ENCODE measurements around the gene HTR4.
A peak's percentile ranks its signal among the peaks of the same experiment; 100 is the strongest.

The HTR4 gene

GRCh38 chr5:148541054-148541835, 113.1 kb downstream of the HTR4 start:
- no peaks in the 10 kb centered on the region for H3K36me3 ChIP-seq (replicated peaks; ENCODE audit: insufficient read depth, low read length)
- no peaks in the 10 kb centered on the region for H3K9me3 ChIP-seq (replicated peaks; ENCODE audit: insufficient read depth, low read length)
- peak; percentile 61 for DNase-seq
- TF ChIP-seq EZH2 (optimal IDR thresholded peaks at IDR 0.05; ENCODE audit: low read depth, low read length) (no peak), CTCF (IDR thresholded peaks at IDR 0.05; ENCODE audit: low read length) (no peak), EZH2phosphoT487 (IDR thresholded peaks at IDR 0.05; ENCODE audit: low read length) (no peak)
- no peak overlapping the region for H3K9ac ChIP-seq (ENCODE audit: low read length)
- no peaks in the 10 kb centered on the region for H3F3A ChIP-seq (ENCODE audit: insufficient read depth, low read length)
- no peaks in the 10 kb centered on the region for H3K79me2 ChIP-seq (ENCODE audit: low read length)
- H3K4me3 ChIP-seq (ENCODE audit: low read length): no peak overlapping the region
- no peaks in the 10 kb centered on the region for H4K20me1 ChIP-seq (ENCODE audit: insufficient read depth, low read length)
- 0 out of 2 replicates have a peak, but pooled peaks cover 4% of the 10 kb centered on the region for H3K4me1 ChIP-seq (ENCODE audit: low read length)
- H2AFZ ChIP-seq (ENCODE audit: low read length): no peak overlapping the region
- peak overlapping the region; percentile 21; the same call in 1 of the 2 replicates for H3K27ac ChIP-seq (ENCODE audit: low read length)
- H3K4me2 ChIP-seq (ENCODE audit: low read depth, low read length): no peak overlapping the region
- H3K27me3 ChIP-seq (replicated peaks; ENCODE audit: insufficient read depth, low read length): no peaks in the 10 kb centered on the region
- no peaks in the 10 kb centered on the region for H3K9me2 ChIP-seq (replicated peaks; ENCODE audit: insufficient read depth, low read length)

GRCh38 chr5:148540647-148541046, 113.7 kb downstream of the HTR4 start:
- no peak overlapping the region for H3K4me3 ChIP-seq (ENCODE audit: low read length)
- no peak overlapping the region for H2AFZ ChIP-seq (ENCODE audit: low read length)
- H3K9me3 ChIP-seq (replicated peaks; ENCODE audit: insufficient read depth, low read length): no peaks in the 10 kb centered on the region
- H3K9ac ChIP-seq (ENCODE audit: low read length): no peak overlapping the region
- H3K9me2 ChIP-seq (replicated peaks; ENCODE audit: insufficient read depth, low read length): no peaks in the 10 kb centered on the region
- no peaks in the 10 kb centered on the region for H3F3A ChIP-seq (ENCODE audit: insufficient read depth, low read length)
- 0 out of 2 replicates have a peak, but pooled peaks cover 4% of the 10 kb centered on the region for H3K4me1 ChIP-seq (ENCODE audit: low read length)
- H3K27me3 ChIP-seq (replicated peaks; ENCODE audit: insufficient read depth, low read length): no peaks in the 10 kb centered on the region
- TF ChIP-seq EZH2phosphoT487 (IDR thresholded peaks at IDR 0.05; ENCODE audit: low read length) (no peak), EZH2 (optimal IDR thresholded peaks at IDR 0.05; ENCODE audit: low read depth, low read length) (no peak), CTCF (IDR thresholded peaks at IDR 0.05; ENCODE audit: low read length) (no peak)
- H3K27ac ChIP-seq (ENCODE audit: low read length): peak overlapping the region; percentile 21; the same call in 1 of the 2 replicates
- DNase-seq: no peak
- no peaks in the 10 kb centered on the region for H4K20me1 ChIP-seq (ENCODE audit: insufficient read depth, low read length)
- H3K4me2 ChIP-seq (ENCODE audit: low read depth, low read length): no peak overlapping the region
- no peaks in the 10 kb centered on the region for H3K36me3 ChIP-seq (replicated peaks; ENCODE audit: insufficient read depth, low read length)
- H3K79me2 ChIP-seq (ENCODE audit: low read length): no peaks in the 10 kb centered on the region

- H3K4me3 ChIP-seq (ENCODE audit: low read length): no peak overlapping the region
Observed at GRCh38 chr5:148539851-148540250, 114.5 kb downstream of the HTR4 start.

More at GRCh38 chr5:148539851-148540250, 114.5 kb downstream of the HTR4 start:
- no peak overlapping the region for H3K9ac ChIP-seq (ENCODE audit: low read length)
- H2AFZ ChIP-seq (ENCODE audit: low read length): no peak overlapping the region
- no peak overlapping the region for H3K27ac ChIP-seq (ENCODE audit: low read length)
- H3K9me3 ChIP-seq (replicated peaks; ENCODE audit: insufficient read depth, low read length): no peaks in the 10 kb centered on the region
- H3K4me1 ChIP-seq (ENCODE audit: low read length): 0 out of 2 replicates have a peak, but pooled peaks cover 4% of the 10 kb centered on the region
- H3K27me3 ChIP-seq (replicated peaks; ENCODE audit: insufficient read depth, low read length): no peaks in the 10 kb centered on the region
- TF ChIP-seq CTCF (IDR thresholded peaks at IDR 0.05; ENCODE audit: low read length): no peak
- TF ChIP-seq EZH2 (optimal IDR thresholded peaks at IDR 0.05; ENCODE audit: low read depth, low read length): no peak
- no peak for TF ChIP-seq EZH2phosphoT487 (IDR thresholded peaks at IDR 0.05; ENCODE audit: low read length)
- no peaks in the 10 kb centered on the region for H3F3A ChIP-seq (ENCODE audit: insufficient read depth, low read length)
- no peak for DNase-seq
- no peaks in the 10 kb centered on the region for H3K79me2 ChIP-seq (ENCODE audit: low read length)
- H3K9me2 ChIP-seq (replicated peaks; ENCODE audit: insufficient read depth, low read length): no peaks in the 10 kb centered on the region
- H3K36me3 ChIP-seq (replicated peaks; ENCODE audit: insufficient read depth, low read length): no peaks in the 10 kb centered on the region
- no peak overlapping the region for H3K4me2 ChIP-seq (ENCODE audit: low read depth, low read length)
- H4K20me1 ChIP-seq (ENCODE audit: insufficient read depth, low read length): no peaks in the 10 kb centered on the region
